GM12878 (cell line): ENCODE data around the gene SUN5. TPM values are rescaled to one million over a fixed set of nuclear protein-coding genes. Genes with fewer than 3 reads are reported as not detected.

Experiments used
- ATAC-seq: fragments of 200-7000 bp; cut with Tn5 transposase; 3 replicates; pipeline ENCODE4 v1.9.1; 2020; ENCODE audit warnings: mild to moderate bottlenecking, moderate library complexity
- BruUV-seq: library from RNA; stranded (reverse); fragments of 400-500 nt; replicated peaks from 2 replicates; lab custom pipeline; 2021; lab: Mats Ljungman, UMichigan
- CTCF ChIA-PET: fragments of 300-600 bp; sonication (Branson Sonifier 250); formaldehyde crosslinking; extraction: SDS; loops from one replicate; lab custom pipeline; 2021; ENCODE audit warnings: inconsistent platforms; lab: Yijun Ruan, JAX
- POLR2A ChIA-PET: fragments of 350-600 bp; formaldehyde crosslinking; extraction: SDS; loops from one replicate; lab custom pipeline; 2021; ENCODE audit warnings: inconsistent platforms; lab: Charles Lee
- RAD21 ChIA-PET: fragments of 300-600 bp; sonication (Branson Sonifier 250); formaldehyde crosslinking; loops from one replicate; lab custom pipeline; 2023; ENCODE audit warnings: antibody characterized with exemption; ENCODE audit not compliant: unreplicated experiment; lab: Charles Lee
- SMC1A ChIA-PET: fragments of 300-600 bp; sonication (Branson Sonifier 250); formaldehyde crosslinking; loops from one replicate; lab custom pipeline; 2023; ENCODE audit not compliant: unreplicated experiment, uncharacterized antibody; lab: Charles Lee
- DNase-seq: peaks from one replicate; pipeline ENCODE4 v3.0.0-alpha.2; 2011; ENCODE audit warnings: low read depth, low spot score
- FAIRE-seq: peaks from 3 replicates; lab custom pipeline; 2011; peaks lifted over from hg19 to GRCh38; lab: Jason Lieb, UNC
- H2AFZ ChIP-seq: 2 replicates; pipeline ENCODE4 v1.6.0; 2011; ENCODE audit warnings: low read depth, low read length, control low read depth; ENCODE audit not compliant: control insufficient read depth
- H3K27ac ChIP-seq: 2 replicates; pipeline ENCODE4 v1.5.1; 2011; ENCODE audit warnings: control low read depth; ENCODE audit not compliant: control insufficient read depth, insufficient read depth
- H3K27me3 ChIP-seq, 2 experiments: replicated peaks in 1 of 2; 2 replicates each; pipeline versions ENCODE4 v1.6.0 to v1.6.1; 2011; ENCODE audit warnings: low read length in 1 of 2; ENCODE audit not compliant: control insufficient read depth in 2 of 2, insufficient read depth in 2 of 2
- H3K36me3 ChIP-seq, 2 experiments: 2 replicates each; pipeline ENCODE4 v1.5.1; 2011; ENCODE audit warnings: low read length in 1 of 2; ENCODE audit not compliant: control insufficient read depth in 2 of 2, insufficient read depth in 2 of 2
- H3K4me1 ChIP-seq: 2 replicates; pipeline ENCODE4 v1.6.1; 2011; ENCODE audit warnings: mild to moderate bottlenecking, low read length, moderate library complexity, mixed read lengths; ENCODE audit not compliant: control insufficient read depth, insufficient read depth
- H3K4me2 ChIP-seq: 2 replicates; pipeline ENCODE4 v1.6.0; 2011; ENCODE audit warnings: control low read depth; ENCODE audit not compliant: control insufficient read depth, insufficient read depth
- H3K4me3 ChIP-seq: fragments of 200-600 bp; sonication (generic); 2 replicates; pipeline ENCODE4 v1.5.1; 2016
- H3K79me2 ChIP-seq: 2 replicates; pipeline ENCODE4 v1.6.0; 2011; ENCODE audit warnings: low read length; ENCODE audit not compliant: control insufficient read depth, insufficient read depth
- H3K9ac ChIP-seq: 2 replicates; pipeline ENCODE4 v1.8.0; 2011; ENCODE audit warnings: low read length, control low read depth, mixed read lengths; ENCODE audit not compliant: control insufficient read depth, insufficient read depth
- H3K9me3 ChIP-seq: replicated peaks from 3 replicates; pipeline ENCODE4 v1.5.1; 2011; ENCODE audit warnings: mild to moderate bottlenecking, low read length; ENCODE audit not compliant: control insufficient read depth, insufficient read depth
- H4K20me1 ChIP-seq: 2 replicates; pipeline ENCODE4 v1.6.0; 2011; ENCODE audit not compliant: control insufficient read depth, insufficient read depth
- ATF2 ChIP-seq: IDR thresholded peaks from 2 replicates; pipeline ENCODE4 v1.6.1; 2012; ENCODE audit warnings: low read length, inconsistent platforms
- BCL3 ChIP-seq: IDR thresholded peaks from 2 replicates; pipeline ENCODE4 v1.6.1; 2011; ENCODE audit warnings: borderline replicate concordance, low read depth, mild to moderate bottlenecking, moderate library complexity, low read length; ENCODE audit not compliant: insufficient read depth, poor library complexity, severe bottlenecking
- CHD1 ChIP-seq: IDR thresholded peaks from 2 replicates; pipeline ENCODE4 v1.6.1; 2012; ENCODE audit warnings: low read depth, low read length, improper control_type of control experiment
- USF1 ChIP-seq: IDR thresholded peaks from 2 replicates; pipeline ENCODE4 v1.6.1; 2011; ENCODE audit warnings: borderline replicate concordance, low read depth, mild to moderate bottlenecking, moderate library complexity, mixed read lengths, low read length; ENCODE audit not compliant: insufficient read depth; ENCODE audit errors: extremely low read length
- WGBS: methylation state at CpG from one replicate; pipeline ENCODE4 v1.1.6; 2016; ENCODE audit warnings: low lambda C conversion rate; ENCODE audit not compliant: insufficient replicate concordance, insufficient coverage; ENCODE audit errors: missing lambda C conversion rate; 5-methylcytosine and 5-hydroxymethylcytosine counted together
- in situ Hi-C: fragments of 300-500 bp; cut with MboI; formaldehyde crosslinking; loops from 9 replicates; pipeline ENCODE4 v1.14.3; 2018; ENCODE audit warnings: mixed read lengths
- intact Hi-C: fragments of 100-400 bp; cut with micrococcal nuclease; formaldehyde crosslinking; loops from one replicate; pipeline ENCODE4 v1.14.2; 2022; ENCODE audit not compliant: unreplicated experiment
- polyA plus RNA-seq, 11 experiments: library from polyadenylated mRNA; depleted of rRNA in 4 of 11; unstranded in 6 of 11; stranded (reverse) in 5 of 11; fragments of >200 nt; fragmentation: Nextera tagmentation in 4 of 11; fragmentation: Illumina TruSeq in 1 of 11; extraction: Ambion mirVana in 4 of 11; extraction: Trizol in 1 of 11; gene quantifications; 1 replicate in 1 of 11; 2 replicates in 10 of 11; pipeline versions ENCODE4 v1.2.1 to v1.2.3, GENCODE V29; 2011 to 2016; ENCODE audit warnings: inconsistent platforms in 2 of 11, missing spikeins in 2 of 11, low read depth in 1 of 11
- total RNA-seq, 4 experiments: library from RNA; depleted of rRNA in 3 of 4; stranded (reverse); fragments of >200 nt in 3 of 4; fragmentation: Illumina TruSeq in 1 of 4; extraction: Trizol in 1 of 4; gene quantifications; 2 replicates each; pipeline versions ENCODE4 v1.2.1 to v1.2.3, GENCODE V29; 2013 to 2021

Gene SUN5
- total and polyA plus RNA-seq, 10 of the 15 experiments (the other 5 are each of a cell fraction or from before 2014, with no cell fraction given), result not detected

GRCh38 chr20:32968478-32969241, 35.6 kb downstream of the SUN5 start:
- H3K27ac ChIP-seq, result no peak overlapping the region
- ChIA-PET POLR2A (interaction anchor here (0.5 to 0.7 kb wide), 2 partner anchors 424 to 1827 kb away, joined by 3 read pairs; no protein-coding TSS in a partner anchor), RAD21 (interaction anchor here (0.9 kb wide), 1 partner anchor 40 kb away, joined by 3 read pairs; no protein-coding TSS in a partner anchor), CTCF (no interaction called here), SMC1A (no interaction called here)
- no peak overlapping the region for H3K4me2 ChIP-seq
- TF ChIP-seq CHD1 (no peak), BCL3 (peak; percentile 65), ATF2 (no peak), USF1 (no peak)
- H3K27me3 ChIP-seq, result no peaks in the 10 kb centered on the region
- H3K4me3 ChIP-seq, result no peak overlapping the region
- no peaks in the 10 kb centered on the region for H3K36me3 ChIP-seq
- DNase-seq (no peak), ATAC-seq (no peak), FAIRE-seq (no peak)
- no peak overlapping the region for H3K9ac ChIP-seq
- no peaks in the 10 kb centered on the region for H3K9me3 ChIP-seq
- intact Hi-C loops (no loop called here), in situ Hi-C loops (no loop called here)
- H3K79me2 ChIP-seq, result no peaks in the 10 kb centered on the region; the same call in 1 of the 2 replicates
- WGBS, result 83% methylated on average over 19 of the region's 19 CpGs
- no peak overlapping the region for H2AFZ ChIP-seq
- H4K20me1 ChIP-seq, result no peaks in the 10 kb centered on the region
- no TSS peak for BruUV-seq
- peaks cover 38% of the 10 kb centered on the region for H3K4me1 ChIP-seq
